Keratinocyte (primary cell): ENCODE measurements around the gene SLC6A8. TPM values are rescaled to one million over a fixed set of nuclear protein-coding genes. Genes with fewer than 3 reads are reported as not detected.

ENCODE experiments used
- DNase-seq: peaks from one replicate; pipeline ENCODE4 v3.0.0-alpha.2; 2011; ENCODE audit warnings: low read depth, missing footprints, low spot score
- FAIRE-seq: peaks from 2 replicates; lab custom pipeline; 2011; peaks lifted over from hg19 to GRCh38; lab: Jason Lieb, UNC
- H2AFZ ChIP-seq: 2 replicates; pipeline ENCODE4 v1.6.0; 2012; ENCODE audit warnings: low read length, control low read depth, inconsistent platforms; ENCODE audit not compliant: control insufficient read depth
- H3K27ac ChIP-seq: 2 replicates; pipeline ENCODE4 v1.5.1; 2011; ENCODE audit warnings: low read length; ENCODE audit not compliant: control insufficient read depth, insufficient read depth
- H3K27me3 ChIP-seq: 3 replicates; pipeline ENCODE4 v1.6.0; 2011; ENCODE audit warnings: low read length; ENCODE audit not compliant: control insufficient read depth, insufficient read depth; ENCODE audit errors: extremely low read depth
- H3K36me3 ChIP-seq, 2 experiments: 2 replicates in 1 of 2; 3 replicates in 1 of 2; pipeline ENCODE4 v1.5.1; 2011; ENCODE audit warnings: low read length in 2 of 2, mild to moderate bottlenecking in 1 of 2; ENCODE audit not compliant: control insufficient read depth in 2 of 2, insufficient read depth in 2 of 2; ENCODE audit errors: extremely low read depth in 1 of 2
- H3K4me1 ChIP-seq: 3 replicates; pipeline ENCODE4 v1.5.1; 2011; ENCODE audit warnings: low read length; ENCODE audit not compliant: control insufficient read depth, insufficient read depth; ENCODE audit errors: extremely low read depth
- H3K4me2 ChIP-seq: 3 replicates; pipeline ENCODE4 v1.6.0; 2011; ENCODE audit warnings: low read depth, low read length; ENCODE audit not compliant: control insufficient read depth, insufficient read depth; ENCODE audit errors: extremely low read depth
- H3K4me3 ChIP-seq, 3 experiments: fragments of 200-600 bp in 1 of 3; sonication (generic) in 1 of 3; 2 replicates in 2 of 3; 3 replicates in 1 of 3; pipeline ENCODE4 v1.5.1; 2011 to 2016; ENCODE audit warnings: low read length in 3 of 3, mild to moderate bottlenecking in 3 of 3, control low read depth in 2 of 3, inconsistent platforms in 1 of 3, low read depth in 1 of 3, mixed read lengths in 1 of 3, mixed run types in 1 of 3, moderate library complexity in 1 of 3; ENCODE audit not compliant: control insufficient read depth in 2 of 3, insufficient read depth in 2 of 3; ENCODE audit errors: extremely low read depth in 1 of 3
- H3K79me2 ChIP-seq: 2 replicates; pipeline ENCODE4 v1.6.0; 2012; ENCODE audit warnings: low read length; ENCODE audit not compliant: control insufficient read depth, insufficient read depth
- H3K9ac ChIP-seq: 3 replicates; pipeline ENCODE4 v1.6.0; 2011; ENCODE audit warnings: low read length; ENCODE audit not compliant: control insufficient read depth, insufficient read depth; ENCODE audit errors: extremely low read depth
- H3K9me1 ChIP-seq: 3 replicates; pipeline ENCODE4 v1.6.0; 2011; ENCODE audit warnings: low read length; ENCODE audit not compliant: control insufficient read depth, insufficient read depth; ENCODE audit errors: extremely low read depth
- H3K9me3 ChIP-seq: 2 replicates; pipeline ENCODE4 v1.5.1; 2012; ENCODE audit warnings: low read depth, low read length; ENCODE audit not compliant: control insufficient read depth
- H4K20me1 ChIP-seq: 3 replicates; pipeline ENCODE4 v1.6.0; 2011; ENCODE audit warnings: low read length; ENCODE audit not compliant: control insufficient read depth, insufficient read depth; ENCODE audit errors: extremely low read depth
- CTCF ChIP-seq, 3 experiments: IDR thresholded peaks in 1 of 3; conservative IDR thresholded peaks in 1 of 3; optimal IDR thresholded peaks in 1 of 3; 2 replicates in 2 of 3; 3 replicates in 1 of 3; pipeline versions ENCODE3 to v1.5.1; 2011; ENCODE audit warnings: low read length in 3 of 3, mild to moderate bottlenecking in 3 of 3, moderate library complexity in 2 of 3, control low read depth in 1 of 3, inconsistent platforms in 1 of 3; ENCODE audit not compliant: insufficient read depth in 2 of 3; ENCODE audit errors: extremely low read depth in 1 of 3
- EZH2 ChIP-seq: IDR thresholded peaks from one replicate; pipeline ENCODE4 v1.6.1; 2012; ENCODE audit warnings: inconsistent platforms, mild to moderate bottlenecking, low read length, moderate library complexity
- dilution Hi-C: fragments of 300-500 bp; cut with MboI; formaldehyde crosslinking; loops from one replicate; pipeline ENCODE4 v1.7.0; 2020; ENCODE audit warnings: low sequenced_read_pairs; ENCODE audit not compliant: extremely low pct_ligation_motif_present
- polyA plus RNA-seq, 5 experiments: library from polyadenylated mRNA; depleted of rRNA in 3 of 5; stranded (reverse) in 3 of 5; stranded (forward) in 1 of 5; unstranded in 1 of 5; fragments of >200 nt; gene quantifications; 1 replicate in 1 of 5; 2 replicates in 3 of 5; 3 replicates in 1 of 5; pipeline versions ENCODE4 v1.2.1 to v1.2.3, GENCODE V29; 2011 to 2012; ENCODE audit warnings: missing spikeins in 2 of 5, low read depth in 1 of 5, low replicate concordance in 1 of 5

The SLC6A8 gene
- polyA plus RNA-seq, 1 donor (not counting 4 experiments of a cell fraction or from before 2014, with no cell fraction given): 33.6 TPM

GRCh38 chrX:153669174-153669890 lies 18.4 kb upstream of the SLC6A8 start:
- Histone ChIP-seq H3K4me1 (no peaks in the 10 kb centered on the region), H3K9me1 (no peaks in the 10 kb centered on the region), H3K4me3 (no peak overlapping the region), H3K4me2 (no peak overlapping the region), H3K36me3 (no peaks in the 10 kb centered on the region), H3K79me2 (no peaks in the 10 kb centered on the region), H3K9ac (no peak overlapping the region), H3K27ac (no peak overlapping the region), H4K20me1 (no peaks in the 10 kb centered on the region), H2AFZ (no peak overlapping the region), H3K27me3 (no peaks in the 10 kb centered on the region), H3K9me3 (no peaks in the 10 kb centered on the region)
- no peak for TF ChIP-seq EZH2
- peak in 2 of 3 experiments; percentile 53 to 84 for TF ChIP-seq CTCF (optimal IDR thresholded peaks at IDR 0.05 in 1 of 3, IDR thresholded peaks at IDR 0.05 in 1 of 3, conservative IDR thresholded peaks at IDR 0.05 in 1 of 3; ENCODE audit: extremely low read depth in 1 of 3, insufficient read depth in 2 of 3, low read length in 3 of 3)
- DNase-seq (no peak), FAIRE-seq (no peak)
- dilution Hi-C loops: no loop called here

- FAIRE-seq (no peak), DNase-seq (no peak)
- dilution Hi-C loops: no loop called here
- no peak overlapping the region for H3K9ac ChIP-seq
- H3K36me3 ChIP-seq: no peaks in the 10 kb centered on the region
- H2AFZ ChIP-seq: no peak overlapping the region
- H3K4me1 ChIP-seq: no peaks in the 10 kb centered on the region
- no peak for TF ChIP-seq EZH2
- TF ChIP-seq CTCF (optimal IDR thresholded peaks at IDR 0.05 in 1 of 3, IDR thresholded peaks at IDR 0.05 in 1 of 3, conservative IDR thresholded peaks at IDR 0.05 in 1 of 3; ENCODE audit: extremely low read depth in 1 of 3, insufficient read depth in 2 of 3, low read length in 3 of 3): no peak
- no peaks in the 10 kb centered on the region for H3K9me3 ChIP-seq
- no peaks in the 10 kb centered on the region for H3K79me2 ChIP-seq
- H3K4me2 ChIP-seq: no peak overlapping the region
- H4K20me1 ChIP-seq: no peaks in the 10 kb centered on the region
- H3K27ac ChIP-seq: no peak overlapping the region
- no peaks in the 10 kb centered on the region for H3K9me1 ChIP-seq
- no peaks in the 10 kb centered on the region for H3K27me3 ChIP-seq
- no peak overlapping the region for H3K4me3 ChIP-seq
These were observed 17.6 kb upstream of the SLC6A8 start for GRCh38 chrX:153669901-153670731.
